GM18870 (cell line): ENCODE measurements around the gene ZNF71.
"Not testable (repeated sequence)": the region's sequence is repeated elsewhere in the genome, so short reads cannot be mapped to it uniquely, and the experiment has no call there.

ENCODE experiments used
- ATAC-seq: cut with Tn5 transposase; IDR thresholded peaks from one replicate; pipeline ENCODE4 v1.9.1; 2021; ENCODE audit warnings: moderate library complexity; ENCODE audit not compliant: unreplicated experiment

ZNF71 gene

DNA sequence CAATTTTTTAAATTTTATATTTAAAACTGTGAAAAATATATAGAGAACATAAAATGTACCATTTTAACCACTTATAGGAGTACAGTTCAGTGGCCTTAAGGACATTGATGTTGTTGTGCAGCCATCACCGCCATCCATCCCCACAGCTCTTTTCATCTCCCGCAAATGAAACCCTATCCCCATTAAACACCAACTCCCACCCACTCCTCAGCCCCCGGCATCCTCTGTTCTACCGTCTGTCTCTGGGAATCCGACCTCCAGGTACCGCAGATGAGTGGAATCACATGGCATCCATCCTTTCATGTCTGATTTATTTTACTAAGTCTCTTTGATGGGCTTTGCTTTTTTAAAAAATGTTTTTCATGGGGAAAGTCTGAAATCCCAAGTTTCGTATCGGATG lies 24.0 kb downstream of the ZNF71 start:
- ATAC-seq, result no peak

DNA sequence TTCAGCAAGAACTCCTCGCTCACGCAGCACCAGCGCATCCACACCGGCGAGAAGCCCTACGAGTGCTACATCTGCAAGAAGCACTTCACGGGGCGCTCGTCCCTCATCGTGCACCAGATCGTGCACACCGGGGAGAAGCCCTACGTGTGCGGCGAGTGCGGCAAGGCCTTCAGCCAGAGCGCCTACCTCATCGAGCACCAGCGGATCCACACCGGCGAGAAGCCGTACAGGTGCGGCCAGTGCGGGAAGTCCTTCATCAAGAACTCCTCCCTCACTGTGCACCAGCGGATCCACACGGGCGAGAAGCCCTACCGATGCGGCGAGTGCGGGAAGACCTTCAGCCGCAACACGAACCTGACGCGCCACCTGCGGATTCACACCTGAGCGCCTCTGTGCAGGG lies 27.3 kb downstream of the ZNF71 start:
- no peak for ATAC-seq

DNA sequence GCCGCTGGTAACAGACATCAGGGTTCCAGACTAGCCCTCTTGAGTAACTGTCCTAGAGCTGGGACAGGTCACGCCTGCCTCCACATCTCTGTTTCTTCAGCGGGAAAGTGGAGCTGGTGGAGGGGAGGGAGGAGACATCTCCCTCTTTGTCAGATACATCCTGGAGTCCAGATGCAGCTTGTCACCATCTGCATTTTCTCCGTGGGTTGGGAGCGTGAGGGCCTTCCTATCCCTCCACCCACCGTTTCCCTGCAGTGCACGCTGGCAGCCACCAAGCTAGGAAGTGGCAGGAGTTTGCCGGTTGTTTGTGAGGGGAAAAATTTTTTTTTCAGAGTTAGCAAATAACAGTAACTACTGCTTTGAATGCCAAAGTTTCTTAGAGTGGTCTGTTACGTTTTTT lies 27.9 kb downstream of the ZNF71 start:
- no peak for ATAC-seq

DNA sequence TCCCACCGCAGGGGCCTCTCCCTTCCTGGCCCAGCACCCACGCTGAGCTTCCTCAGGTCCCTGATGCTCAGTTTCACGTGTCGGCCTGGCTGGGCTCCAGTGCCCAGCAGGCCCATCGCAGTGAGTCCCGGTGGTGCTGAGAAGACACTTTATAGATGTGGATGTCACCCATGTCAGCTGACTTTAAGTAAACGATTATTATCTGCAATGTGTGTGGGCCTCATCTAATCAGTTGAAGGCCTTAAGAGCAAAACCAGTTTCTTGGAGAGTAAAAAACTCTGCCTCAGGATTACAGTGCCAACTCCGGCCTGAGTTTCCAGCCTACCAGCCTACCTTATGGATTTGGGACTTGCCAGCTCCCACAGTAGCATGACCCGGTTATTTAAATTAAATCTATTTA lies 30.6 kb downstream of the ZNF71 start:
- no peak for ATAC-seq

DNA sequence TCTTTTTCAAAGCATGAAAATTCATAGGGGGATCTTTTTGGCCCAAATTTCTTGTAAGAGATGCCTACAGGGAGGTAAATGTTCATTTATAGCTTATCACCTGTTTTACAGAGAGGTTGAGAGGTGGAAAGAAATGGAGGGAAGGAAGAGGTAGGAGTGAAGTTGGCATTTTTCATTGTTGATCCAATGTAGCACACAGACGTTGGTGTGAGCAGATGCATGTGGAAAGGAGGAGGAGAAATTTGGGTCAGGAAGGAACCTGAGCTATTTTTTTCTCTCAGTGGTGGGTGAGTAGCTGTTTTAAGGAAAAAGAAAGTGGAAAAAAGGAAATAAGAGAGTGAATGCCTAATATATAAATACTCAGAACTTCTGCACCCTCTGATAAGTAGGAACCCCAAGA lies 37.9 kb downstream of the ZNF71 start:
- no peak for ATAC-seq

DNA sequence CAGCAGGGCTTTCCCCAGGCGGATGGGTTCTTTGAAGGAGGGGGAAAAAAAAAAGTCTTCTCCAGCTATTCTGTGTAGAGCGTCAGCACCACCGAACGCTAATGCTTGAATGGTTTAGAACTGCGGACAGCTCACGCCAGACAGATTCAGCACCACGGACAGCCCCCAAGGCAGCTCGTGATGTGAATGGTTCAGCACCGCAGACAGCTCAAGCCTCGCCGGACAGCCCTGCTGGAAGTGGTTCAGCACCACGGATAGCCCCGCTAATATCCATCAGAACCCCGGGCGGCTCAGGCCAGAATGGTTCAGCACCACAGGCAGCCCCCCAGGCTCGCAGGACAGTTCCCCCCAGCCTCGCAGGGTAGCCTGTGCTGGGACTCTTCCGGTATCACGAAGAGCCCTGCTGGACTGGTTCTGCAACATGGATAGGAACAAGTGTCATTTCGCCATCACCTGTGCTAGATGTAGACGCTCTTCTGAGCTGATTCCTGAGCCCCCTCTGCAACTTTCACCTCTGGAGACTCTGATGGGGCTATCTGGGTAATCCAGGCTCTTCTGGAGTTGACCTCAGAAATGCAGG lies 43.0 kb downstream of the ZNF71 start:
- no peak for ATAC-seq

DNA sequence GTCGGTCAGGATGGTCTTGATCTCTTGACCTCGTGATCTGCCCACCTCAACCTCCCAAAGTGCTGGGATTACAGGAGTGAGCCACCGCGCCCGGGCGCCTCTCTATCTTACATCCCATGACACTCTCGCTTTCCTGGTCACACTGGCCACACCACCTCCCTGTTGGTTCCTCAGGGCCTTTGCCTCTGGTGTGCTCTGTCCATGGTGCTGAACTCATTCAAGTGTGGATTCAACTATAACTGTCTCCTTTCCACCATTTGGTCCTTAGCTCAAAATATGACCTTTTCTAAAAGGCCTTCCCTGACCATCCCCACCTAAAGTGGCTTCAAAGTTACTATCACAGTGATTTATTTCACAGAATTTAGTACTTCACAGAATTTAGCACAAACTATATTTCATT lies 44.1 kb downstream of the ZNF71 start:
- ATAC-seq, result no peak

DNA sequence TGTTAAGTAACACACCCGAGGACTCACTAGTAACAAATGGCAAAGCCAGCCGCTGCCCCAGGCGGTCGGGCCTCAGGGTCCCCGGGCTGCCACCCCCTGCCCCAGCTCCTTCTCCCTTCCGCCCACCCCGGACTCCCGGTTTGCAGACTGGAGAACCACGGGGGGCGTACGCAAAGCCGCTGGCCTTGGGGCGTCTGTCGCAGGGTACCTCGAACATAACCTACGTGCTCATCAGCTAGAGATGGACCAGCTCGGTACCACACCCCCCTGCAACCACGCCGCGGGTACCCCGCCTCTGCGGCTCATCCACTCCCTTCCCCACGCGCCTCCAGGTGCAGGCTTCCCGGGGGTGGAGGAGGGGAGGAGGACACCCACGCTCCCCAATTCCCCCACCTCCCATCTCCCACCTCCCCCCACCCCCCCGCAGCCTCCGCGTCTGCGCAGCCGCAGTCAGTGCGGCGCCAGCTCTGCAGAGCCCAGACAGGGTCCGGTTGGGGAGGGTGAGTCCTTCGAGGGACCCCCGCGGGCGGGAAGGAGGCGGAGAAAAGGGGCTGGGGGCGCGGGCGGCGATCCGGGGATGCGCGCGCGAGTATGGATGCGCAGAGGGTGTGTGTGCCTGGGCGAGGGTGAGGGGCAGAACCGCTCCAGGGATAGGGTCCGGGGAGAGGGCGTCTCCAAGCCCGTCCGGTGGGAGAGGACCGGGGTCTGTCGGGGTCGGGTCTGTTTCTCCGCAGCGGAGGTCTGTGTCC lies 47.8 kb downstream of the ZNF71 start, which contains the start of gene SMIM17:
Gene SMIM17 (plus strand): TSS at position 449 of the 749 bp plus-strand sequence. CDS start 2,509 bp downstream, outside the sequence.
- ATAC-seq, result no peak

DNA sequence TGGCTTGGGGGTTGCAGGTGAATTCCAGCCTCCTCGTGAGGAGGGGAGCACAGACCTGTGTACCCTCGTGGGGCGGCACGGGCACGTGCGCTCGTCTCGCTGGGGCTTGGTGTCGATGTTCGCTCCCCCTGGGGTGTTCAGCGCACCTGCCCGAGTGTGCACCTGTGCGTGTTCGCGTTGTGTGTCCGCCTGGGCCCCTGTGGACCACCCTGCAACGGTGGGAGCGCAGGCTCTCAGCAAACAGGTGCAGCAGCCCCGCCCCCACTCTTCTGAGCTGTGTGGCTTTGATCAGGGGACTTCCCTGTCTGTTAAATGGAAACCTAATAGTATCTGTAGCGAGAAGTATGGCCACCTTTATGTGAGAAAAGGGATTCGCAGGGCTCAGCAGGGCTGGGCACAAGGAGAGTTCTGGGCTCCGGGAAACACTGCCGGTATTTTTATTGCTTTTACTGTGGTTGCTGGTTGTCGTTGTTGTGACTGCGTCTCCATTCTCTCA lies 48.4 kb downstream of the ZNF71 start:
- ATAC-seq, result no peak

DNA sequence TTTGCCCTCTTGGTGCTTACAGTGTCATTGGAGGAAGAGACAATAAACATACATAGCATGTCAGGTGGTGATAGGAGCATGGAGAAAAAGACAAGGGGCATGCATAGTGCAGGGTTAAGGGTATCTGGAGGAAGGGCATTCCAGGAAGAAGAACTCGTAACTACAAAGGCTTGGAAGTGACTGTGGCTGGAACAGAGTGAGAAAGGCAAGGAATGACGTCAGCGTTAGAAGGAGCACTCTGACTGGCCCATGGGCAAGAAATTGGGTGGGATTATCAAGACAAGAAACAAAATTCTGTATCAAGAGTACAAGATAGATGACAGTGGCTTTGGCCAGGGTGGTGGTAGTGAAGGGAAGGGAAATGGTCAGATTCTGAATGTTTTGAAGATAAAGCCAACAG lies 59.0 kb downstream of the ZNF71 start:
- ATAC-seq, result no peak

DNA sequence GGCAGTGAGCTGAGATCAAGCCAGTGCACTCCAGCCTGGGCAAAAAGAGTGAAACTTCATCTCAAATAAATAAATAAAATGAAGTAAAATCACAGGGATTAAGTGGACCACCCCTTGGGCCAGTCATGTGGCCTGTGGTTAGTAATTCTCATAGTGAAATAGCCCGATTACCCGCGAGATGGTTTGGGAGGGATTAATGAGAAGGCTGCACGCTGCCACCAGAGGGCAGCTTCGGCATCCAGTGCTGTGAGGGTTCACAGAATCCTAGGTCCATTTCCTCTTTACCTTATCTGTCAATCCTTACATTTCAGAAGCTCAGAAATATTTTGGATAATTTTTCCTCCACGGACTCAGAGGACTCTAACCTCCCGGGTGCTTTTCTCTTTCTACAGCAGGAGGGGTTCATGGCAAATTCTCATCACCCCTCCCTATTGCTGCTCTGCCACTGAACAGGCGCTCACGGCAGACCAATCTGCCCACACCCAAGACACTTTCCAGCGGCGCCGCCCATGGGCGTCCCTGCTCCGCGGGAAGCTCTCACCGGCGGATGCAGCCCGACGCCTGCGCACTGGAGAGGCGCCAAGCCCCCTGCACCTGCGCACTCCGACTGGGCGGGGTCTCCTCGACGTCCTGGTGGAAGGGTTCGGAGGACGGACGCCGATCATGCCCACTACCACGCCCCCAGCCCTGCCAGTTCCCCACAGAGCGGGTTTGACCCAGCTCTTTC lies 65.4 kb downstream of the ZNF71 start:
- ATAC-seq, result no peak

DNA sequence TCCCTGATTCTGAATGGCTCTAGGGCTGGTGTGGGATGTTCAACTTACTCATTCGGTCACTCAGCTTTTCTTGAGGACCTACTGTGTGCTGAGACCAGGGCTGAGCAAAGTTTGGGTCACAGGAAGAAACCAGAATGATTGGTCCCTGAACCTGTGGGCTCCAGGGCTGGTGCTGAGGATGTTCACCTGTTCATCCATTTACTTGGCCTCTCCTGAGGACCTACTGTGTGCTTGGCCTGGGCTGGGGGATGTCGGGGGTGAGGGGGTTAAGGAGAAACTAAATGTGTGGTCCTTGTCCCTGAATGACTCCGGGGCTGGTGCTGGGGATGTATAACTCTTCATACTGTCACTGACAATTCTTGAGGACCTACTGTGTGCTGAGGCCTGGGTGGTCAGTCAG lies 66.1 kb downstream of the ZNF71 start:
- ATAC-seq, result no peak

DNA sequence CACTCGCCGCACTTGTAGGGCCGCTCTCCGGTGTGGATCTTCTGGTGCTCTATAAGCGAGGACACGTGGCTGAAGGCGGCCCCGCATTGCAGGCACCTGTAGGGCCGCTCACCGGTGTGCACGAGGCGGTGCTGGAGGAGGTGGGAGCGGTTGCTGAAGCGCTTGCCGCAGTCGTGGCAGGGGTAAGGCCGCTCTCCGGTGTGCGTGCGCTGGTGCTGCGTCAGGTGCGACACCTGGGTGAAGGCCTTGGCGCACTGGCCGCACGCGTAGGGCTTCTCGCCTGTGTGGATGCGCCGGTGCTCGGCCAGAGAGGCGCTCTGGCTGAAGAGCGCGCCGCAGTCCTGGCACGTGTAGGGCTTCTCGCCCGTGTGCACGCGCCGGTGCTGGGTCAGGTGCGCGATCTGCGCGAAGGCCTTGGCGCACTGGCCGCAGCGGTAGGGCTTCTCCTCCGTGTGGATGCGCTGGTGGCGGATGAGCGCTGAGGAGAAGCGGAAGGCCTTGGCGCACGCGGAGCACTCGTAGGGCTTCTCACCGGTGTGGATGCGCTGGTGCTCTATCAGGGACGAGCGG lies 68.9 kb downstream of the ZNF71 start:
- ATAC-seq, result no peak

DNA sequence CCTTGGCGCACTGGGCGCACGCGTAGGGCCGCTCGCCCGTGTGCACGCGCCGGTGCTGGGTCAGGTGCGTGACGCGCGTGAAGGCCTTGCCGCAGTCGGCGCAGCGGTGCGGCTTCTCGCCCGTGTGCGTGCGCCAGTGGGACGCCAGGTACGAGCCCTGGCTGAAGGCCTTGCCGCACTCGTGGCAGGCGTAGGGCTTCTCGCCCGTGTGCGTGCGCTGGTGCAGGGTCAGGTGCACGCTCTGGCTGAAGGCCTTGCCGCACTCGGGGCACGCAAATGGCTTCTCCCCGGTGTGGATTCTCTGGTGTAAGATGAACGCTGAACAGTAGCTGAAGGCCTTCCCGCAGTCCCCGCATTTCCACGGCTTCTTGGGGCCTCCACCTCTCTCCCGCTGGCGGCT lies 69.4 kb downstream of the ZNF71 start:
- ATAC-seq, result no peak

DNA sequence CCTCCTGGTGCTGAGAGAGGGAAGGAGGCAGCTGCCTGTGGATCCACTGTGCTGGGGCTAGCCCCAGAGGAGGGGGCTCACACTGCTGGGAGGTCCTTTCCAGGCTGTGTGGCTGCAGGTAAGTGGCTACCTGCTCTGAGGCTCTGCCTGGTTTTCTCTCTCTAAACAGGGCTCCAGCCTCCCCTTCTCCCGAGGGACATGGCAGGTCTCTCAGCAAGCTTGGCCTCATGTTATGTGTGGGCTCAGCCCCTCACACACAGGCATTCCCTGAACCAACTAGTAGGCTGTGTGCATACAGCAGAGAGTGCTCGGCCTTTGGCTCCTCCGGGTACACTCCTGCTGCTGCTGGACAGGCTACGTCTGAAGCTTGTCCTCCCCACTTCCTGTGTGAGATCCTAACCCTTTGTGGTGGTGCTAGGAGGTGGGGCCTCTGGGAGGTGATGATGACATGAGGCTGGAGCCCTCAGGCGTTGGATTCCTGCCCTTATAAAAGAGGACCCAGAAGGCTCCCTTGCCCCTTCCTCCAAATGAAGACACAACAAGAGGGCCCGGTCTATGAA lies 72.3 kb downstream of the ZNF71 start:
- ATAC-seq, result no peak

DNA sequence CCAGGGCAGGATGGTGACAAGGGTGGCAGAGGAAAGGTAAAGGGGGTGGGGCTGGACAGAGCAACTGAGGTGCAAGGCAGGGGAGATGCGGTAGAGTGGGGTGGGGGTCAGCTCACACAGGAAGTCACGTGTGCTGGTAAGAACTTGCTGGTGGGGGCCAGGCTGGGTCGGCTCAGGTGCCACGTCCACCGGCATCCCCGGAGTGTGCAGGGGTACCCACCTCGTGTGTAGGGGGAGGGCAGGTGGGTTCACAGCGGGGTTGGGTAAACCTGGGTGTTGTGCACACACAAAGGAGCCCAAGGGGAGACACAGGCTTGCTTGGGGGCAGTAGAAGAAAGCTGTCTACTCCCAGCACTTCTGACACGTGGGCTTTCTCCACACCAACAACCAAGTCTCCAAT lies 73.6 kb downstream of the ZNF71 start:
- no peak for ATAC-seq

DNA sequence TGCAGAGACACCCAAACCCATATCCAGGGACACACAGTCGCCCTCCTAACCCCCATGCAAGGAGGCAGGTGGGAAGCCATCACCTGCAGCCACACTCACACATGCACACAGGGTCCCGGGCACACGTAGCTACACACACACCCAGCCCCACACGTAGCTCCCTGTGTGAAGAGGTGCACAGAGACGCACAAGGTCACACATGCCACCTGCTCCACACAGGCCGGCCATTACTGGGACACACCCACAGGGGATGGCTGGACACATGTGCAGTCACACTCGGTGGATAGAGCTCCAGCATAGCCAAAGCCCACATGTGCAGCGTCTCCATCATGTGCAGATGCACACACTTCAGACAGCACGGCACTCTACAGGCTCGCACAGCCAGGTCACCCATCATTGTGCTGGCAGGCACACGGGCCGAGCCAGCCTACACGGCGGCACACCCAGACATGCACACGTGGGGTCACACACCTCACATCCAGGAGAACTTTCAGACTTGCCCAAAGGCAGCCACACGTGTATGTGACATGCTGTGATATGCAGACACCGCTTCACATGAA lies 75.4 kb downstream of the ZNF71 start:
- ATAC-seq, result no peak

DNA sequence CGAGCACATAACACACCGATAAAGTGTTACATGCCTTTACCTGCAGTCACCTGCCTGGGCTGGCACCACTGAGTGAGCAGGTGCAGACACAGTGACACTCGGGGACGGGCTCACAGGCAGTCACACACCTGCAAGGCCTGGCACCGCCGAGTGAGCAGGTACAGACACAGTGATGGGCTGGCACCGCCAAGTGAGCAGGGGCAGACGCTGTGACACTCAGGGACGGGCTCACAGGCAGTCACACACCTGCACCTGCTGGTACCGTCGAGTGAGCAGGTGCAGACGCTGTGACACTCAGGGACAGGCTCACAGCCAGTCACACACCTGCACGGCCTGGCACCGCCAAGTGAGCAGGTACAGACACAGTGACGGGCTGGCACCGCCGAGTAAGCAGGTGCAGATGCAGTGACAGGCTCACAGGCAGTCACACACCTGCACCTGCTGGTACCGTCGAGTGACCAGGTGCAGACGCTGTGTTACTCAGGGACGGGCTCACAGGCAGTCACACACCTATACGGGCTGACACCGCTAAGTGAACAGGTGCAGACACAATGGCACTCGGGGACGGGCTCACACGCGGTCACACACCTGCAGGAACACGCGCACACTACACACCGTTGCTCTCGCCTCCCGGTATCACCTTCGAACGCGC lies 76.0 kb downstream of the ZNF71 start:
- no peak for ATAC-seq

DNA sequence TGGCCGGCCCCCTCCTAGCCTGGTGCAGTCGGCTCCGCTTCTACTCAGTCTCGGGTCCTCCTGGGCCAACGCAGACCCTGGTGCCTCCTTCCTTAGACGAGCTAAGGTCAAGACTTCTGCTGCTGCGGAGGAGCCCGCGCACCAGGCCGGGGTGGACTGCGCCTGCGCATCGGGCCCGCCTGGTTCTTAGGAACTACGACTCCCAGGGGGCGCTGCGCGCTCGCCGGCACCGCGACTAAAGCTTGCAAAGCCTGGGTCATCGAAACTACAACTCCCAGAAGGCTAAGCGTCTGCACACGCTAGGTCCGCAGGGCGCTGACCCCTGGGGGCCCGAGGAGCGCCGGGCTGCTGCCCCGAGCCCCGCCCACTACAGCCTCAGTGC lies 76.5 kb downstream of the ZNF71 start, which contains the start of gene ZNF835:
Gene ZNF835 (minus strand): TSS at position 145 of the 382 bp plus-strand sequence. CDS start 6,559 bp downstream, outside the sequence.
- ATAC-seq, result no peak

DNA sequence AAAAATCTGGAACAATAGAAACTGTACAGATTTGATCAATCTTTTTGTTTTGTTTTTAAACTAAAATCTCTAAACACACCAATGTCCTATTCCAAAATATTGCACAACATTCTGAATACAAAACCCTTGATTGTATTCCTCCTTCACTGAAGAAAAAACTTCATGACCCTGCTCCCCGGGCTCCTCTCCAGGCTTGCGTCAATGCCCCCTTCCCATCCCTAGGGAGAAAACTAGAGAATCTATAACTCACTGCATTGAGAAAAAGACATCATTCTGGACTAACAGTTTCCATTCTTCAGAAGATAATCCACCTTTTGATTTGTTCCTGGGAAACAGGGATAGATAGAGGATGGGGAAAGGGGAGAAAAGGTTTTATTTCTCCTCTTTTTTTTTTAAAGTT lies 77.5 kb downstream of the ZNF71 start:
- not testable (repeated sequence) for ATAC-seq
